Caco-2 (cell line): ENCODE measurements around the gene UMAD1. TPM values are rescaled to one million over a fixed set of nuclear protein-coding genes. Genes with fewer than 3 reads are reported as not detected.

Experiments used
- BruUV-seq: library from RNA; stranded (reverse); fragments of 400-500 nt; replicated peaks from 2 replicates; lab custom pipeline; 2021; lab: Mats Ljungman, UMichigan
- CTCF ChIA-PET: fragments of 300-600 bp; sonication (Branson Sonifier 250); formaldehyde crosslinking; loops from one replicate; lab custom pipeline; 2022; ENCODE audit warnings: antibody characterized with exemption; lab: Charles Lee
- POLR2A ChIA-PET: fragments of 300-600 bp; sonication (Branson Sonifier 250); formaldehyde crosslinking; loops from one replicate; lab custom pipeline; 2022; ENCODE audit warnings: antibody characterized with exemption; lab: Charles Lee
- DNase-seq, 2 experiments: peaks; one replicate each; pipeline versions ENCODE4 v3.0.0 to v3.0.0-alpha.2; 2020 to 2022
- H3K27me3 ChIP-seq: replicated peaks from 2 replicates; pipeline ENCODE4 v1.6.0; 2011; ENCODE audit warnings: low read length; ENCODE audit not compliant: control insufficient read depth, insufficient read depth
- H3K36me3 ChIP-seq: 2 replicates; pipeline ENCODE4 v1.5.1; 2011; ENCODE audit warnings: low read length; ENCODE audit not compliant: control insufficient read depth, insufficient read depth
- H3K4me1 ChIP-seq: fragments of 250-450 bp; sonication (Bioruptor Pico); 2 replicates; pipeline ENCODE4 v1.5.1; 2020; ENCODE audit warnings: mild to moderate bottlenecking
- H3K4me3 ChIP-seq: 2 replicates; pipeline ENCODE4 v1.5.1; 2011; ENCODE audit warnings: low read depth, mild to moderate bottlenecking, control low read depth, low read length
- H3K9me3 ChIP-seq: fragments of 250-450 bp; sonication (Bioruptor Pico); 2 replicates; pipeline ENCODE4 v1.5.1; 2020; ENCODE audit warnings: mild to moderate bottlenecking, moderate library complexity
- H3K27ac Mint-ChIP-seq: one replicate; pipeline ENCODE4 v1.8.0; 2022; ENCODE audit warnings: mixed read lengths; ENCODE audit not compliant: unreplicated experiment
- H3K27me3 Mint-ChIP-seq: one replicate; pipeline ENCODE4 v1.8.0; 2022; ENCODE audit warnings: mixed read lengths; ENCODE audit not compliant: insufficient read depth, unreplicated experiment
- H3K36me3 Mint-ChIP-seq: one replicate; pipeline ENCODE4 v1.8.0; 2022; ENCODE audit warnings: mild to moderate bottlenecking, mixed read lengths; ENCODE audit not compliant: insufficient read depth, unreplicated experiment
- H3K4me1 Mint-ChIP-seq: one replicate; pipeline ENCODE4 v1.8.0; 2022; ENCODE audit warnings: low read depth, mixed read lengths; ENCODE audit not compliant: unreplicated experiment
- H3K4me3 Mint-ChIP-seq: one replicate; pipeline ENCODE4 v1.8.0; 2022; ENCODE audit warnings: mild to moderate bottlenecking, moderate library complexity, mixed read lengths; ENCODE audit not compliant: unreplicated experiment
- H3K9me3 Mint-ChIP-seq: one replicate; pipeline ENCODE4 v1.8.0; 2022; ENCODE audit warnings: mixed read lengths; ENCODE audit not compliant: unreplicated experiment
- intact Hi-C: fragments of 100-400 bp; cut with micrococcal nuclease; formaldehyde crosslinking; loops from one replicate; pipeline ENCODE4 v1.10.0; 2022; ENCODE audit not compliant: unreplicated experiment
- total RNA-seq: library from RNA; stranded (reverse); gene quantifications from 2 replicates; pipeline ENCODE4 v1.2.3, GENCODE V29; 2022
- TF ChIP-seq, protein P1 (sequence below), 2 experiments: fragments of 200-600 bp in 1 of 2; IDR thresholded peaks; 1 replicate in 1 of 2; 2 replicates in 1 of 2; pipeline versions ENCODE4 v1.5.1 to v1.8.0; 2011 to 2022; ENCODE audit warnings: antibody characterized with exemption in 1 of 2, control low read depth in 1 of 2, inconsistent platforms in 1 of 2, low read depth in 1 of 2, low read length in 1 of 2, mild to moderate bottlenecking in 1 of 2, moderate library complexity in 1 of 2; ENCODE audit not compliant: insufficient read depth in 1 of 2, severe bottlenecking in 1 of 2, unreplicated experiment in 1 of 2

The UMAD1 gene
- total RNA-seq, 1 experiment from 2014 or later, result 20.0 TPM

DNA sequence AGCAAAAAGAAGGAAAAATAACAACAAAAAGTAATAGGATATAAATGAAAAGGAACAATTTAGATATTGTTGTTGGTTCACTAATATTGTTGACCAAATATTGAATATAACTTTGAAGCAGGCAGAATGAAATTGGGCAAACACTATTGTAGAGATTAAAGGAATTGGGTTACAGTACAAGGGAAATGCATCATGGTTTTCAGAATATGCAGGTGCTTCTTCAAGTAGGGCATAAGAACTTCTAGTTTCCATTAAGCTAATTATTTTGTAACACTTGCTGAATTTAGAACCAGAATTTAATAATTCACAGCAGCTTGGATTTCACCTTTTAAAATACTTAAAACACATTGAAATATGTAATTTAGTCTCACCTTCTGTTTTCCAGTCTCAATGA lies 41.4 kb downstream of the UMAD1 start:
- ChIA-PET CTCF (interaction anchor here (1.2 to 1.7 kb wide), 4 partner anchors 41 to 614 kb away, joined by 3 to 17 read pairs (median 6); partner anchors contain the start of gene UMAD1), POLR2A (no interaction called here)
- no peaks in the 10 kb centered on the region for H3K9me3 Mint-ChIP-seq
- no peak overlapping the region for H3K4me3 Mint-ChIP-seq
- intact Hi-C loops, result loop anchor here (1.0 to 5.0 kb wide), 7 partner anchors 50 to 614 kb away; partner anchors contain the start of gene GLCCI1
- Histone ChIP-seq H3K36me3 (no peaks in the 10 kb centered on the region), H3K9me3 (no peaks in the 10 kb centered on the region), H3K27me3 (no peaks in the 10 kb centered on the region), H3K4me1 (no peaks in the 10 kb centered on the region), H3K4me3 (no peak overlapping the region)
- no TSS peak for BruUV-seq
- no peak for DNase-seq
- H3K27ac Mint-ChIP-seq, result no peak overlapping the region
- peaks cover 5% of the 10 kb centered on the region for H3K4me1 Mint-ChIP-seq
- H3K36me3 Mint-ChIP-seq, result peaks cover 9% of the 10 kb centered on the region
- TF ChIP-seq, protein P1, sequence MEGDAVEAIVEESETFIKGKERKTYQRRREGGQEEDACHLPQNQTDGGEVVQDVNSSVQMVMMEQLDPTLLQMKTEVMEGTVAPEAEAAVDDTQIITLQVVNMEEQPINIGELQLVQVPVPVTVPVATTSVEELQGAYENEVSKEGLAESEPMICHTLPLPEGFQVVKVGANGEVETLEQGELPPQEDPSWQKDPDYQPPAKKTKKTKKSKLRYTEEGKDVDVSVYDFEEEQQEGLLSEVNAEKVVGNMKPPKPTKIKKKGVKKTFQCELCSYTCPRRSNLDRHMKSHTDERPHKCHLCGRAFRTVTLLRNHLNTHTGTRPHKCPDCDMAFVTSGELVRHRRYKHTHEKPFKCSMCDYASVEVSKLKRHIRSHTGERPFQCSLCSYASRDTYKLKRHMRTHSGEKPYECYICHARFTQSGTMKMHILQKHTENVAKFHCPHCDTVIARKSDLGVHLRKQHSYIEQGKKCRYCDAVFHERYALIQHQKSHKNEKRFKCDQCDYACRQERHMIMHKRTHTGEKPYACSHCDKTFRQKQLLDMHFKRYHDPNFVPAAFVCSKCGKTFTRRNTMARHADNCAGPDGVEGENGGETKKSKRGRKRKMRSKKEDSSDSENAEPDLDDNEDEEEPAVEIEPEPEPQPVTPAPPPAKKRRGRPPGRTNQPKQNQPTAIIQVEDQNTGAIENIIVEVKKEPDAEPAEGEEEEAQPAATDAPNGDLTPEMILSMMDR (IDR thresholded peaks at IDR 0.05; ENCODE audit: insufficient read depth in 1 of 2, low read depth in 1 of 2, low read length in 1 of 2, severe bottlenecking in 1 of 2, unreplicated experiment in 1 of 2), result no peak
- no peaks in the 10 kb centered on the region for H3K27me3 Mint-ChIP-seq

GRCh38 chr7:7682861-7683260 lies 42.3 kb downstream of the UMAD1 start:
- Mint-ChIP-seq H3K27me3 (no peaks in the 10 kb centered on the region), H3K4me3 (no peak overlapping the region), H3K4me1 (peaks cover 8% of the 10 kb centered on the region), H3K36me3 (peaks cover 7% of the 10 kb centered on the region), H3K27ac (no peak overlapping the region), H3K9me3 (no peaks in the 10 kb centered on the region)
- H3K36me3 ChIP-seq, result no peaks in the 10 kb centered on the region
- intact Hi-C loops, result loop anchor here (5.0 kb wide), 2 partner anchors 49 to 284 kb away; partner anchors contain the start of gene GLCCI1
- no peaks in the 10 kb centered on the region for H3K9me3 ChIP-seq
- CTCF ChIA-PET, result no interaction called here
- no peaks in the 10 kb centered on the region for H3K4me1 ChIP-seq
- no TSS peak for BruUV-seq
- TF ChIP-seq, protein P1 (IDR thresholded peaks at IDR 0.05; ENCODE audit: insufficient read depth in 1 of 2, low read depth in 1 of 2, low read length in 1 of 2, severe bottlenecking in 1 of 2, unreplicated experiment in 1 of 2), result no peak
- H3K27me3 ChIP-seq, result no peaks in the 10 kb centered on the region
- no peak overlapping the region for H3K4me3 ChIP-seq
- POLR2A ChIA-PET, result no interaction called here
- DNase-seq, result no peak

- peaks cover 8% of the 10 kb centered on the region for H3K4me1 Mint-ChIP-seq
- no peak overlapping the region for H3K4me3 ChIP-seq
- intact Hi-C loops, result no loop called here
- H3K36me3 ChIP-seq, result no peaks in the 10 kb centered on the region
- CTCF ChIA-PET, result no interaction called here
- H3K4me1 ChIP-seq, result no peaks in the 10 kb centered on the region
- no TSS peak for BruUV-seq
- H3K36me3 Mint-ChIP-seq, result peaks cover 5% of the 10 kb centered on the region
- no peaks in the 10 kb centered on the region for H3K9me3 Mint-ChIP-seq
- DNase-seq, result no peak
- no peak overlapping the region for H3K4me3 Mint-ChIP-seq
- POLR2A ChIA-PET, result no interaction called here
- no peaks in the 10 kb centered on the region for H3K27me3 Mint-ChIP-seq
- no peaks in the 10 kb centered on the region for H3K27me3 ChIP-seq
- H3K27ac Mint-ChIP-seq, result no peak overlapping the region
- TF ChIP-seq, protein P1 (IDR thresholded peaks at IDR 0.05; ENCODE audit: insufficient read depth in 1 of 2, low read depth in 1 of 2, low read length in 1 of 2, severe bottlenecking in 1 of 2, unreplicated experiment in 1 of 2), result no peak
- H3K9me3 ChIP-seq, result no peaks in the 10 kb centered on the region
Measured at GRCh38 chr7:7686811-7687508, 46.4 kb downstream of the UMAD1 start.
